WERI-Rb-1 (cell line): ENCODE measurements around the gene CALHM5.

Source experiments
- DNase-seq: peaks from one replicate; pipeline ENCODE4 v3.0.0-alpha.2; 2020
- H3K27ac ChIP-seq: fragments of 250-450 bp; sonication (Bioruptor Pico); 2 replicates; pipeline ENCODE4 v1.5.1; 2020; ENCODE audit warnings: mild to moderate bottlenecking, moderate library complexity
- H3K27me3 ChIP-seq: fragments of 250-450 bp; sonication (Bioruptor Pico); 2 replicates; pipeline ENCODE4 v1.5.1; 2021; ENCODE audit warnings: mild to moderate bottlenecking, low read depth, moderate library complexity; ENCODE audit not compliant: insufficient read depth, severe bottlenecking
- H3K36me3 ChIP-seq: fragments of 250-450 bp; sonication (Bioruptor Pico); 2 replicates; pipeline ENCODE4 v1.5.1; 2020; ENCODE audit warnings: mild to moderate bottlenecking, moderate library complexity
- H3K4me3 ChIP-seq: 2 replicates; pipeline ENCODE4 v1.5.1; 2011; ENCODE audit warnings: low read depth, mild to moderate bottlenecking, control low read depth, low read length
- H3K9me3 ChIP-seq: fragments of 250-450 bp; sonication (Bioruptor Pico); 2 replicates; pipeline ENCODE4 v1.5.1; 2021; ENCODE audit warnings: mild to moderate bottlenecking, moderate library complexity; ENCODE audit not compliant: severe bottlenecking
- CTCF ChIP-seq: IDR thresholded peaks from 2 replicates; pipeline ENCODE4 v1.5.1; 2011; ENCODE audit warnings: low read depth, mild to moderate bottlenecking, control low read depth, inconsistent platforms, low read length

The CALHM5 gene

GRCh38 chr6:116563830-116564229, 52.4 kb downstream of the CALHM5 start:
- no peaks in the 10 kb centered on the region for H3K9me3 ChIP-seq
- H3K4me3 ChIP-seq: no peak overlapping the region
- no peak for DNase-seq
- no peak overlapping the region for H3K27ac ChIP-seq
- H3K36me3 ChIP-seq: no peaks in the 10 kb centered on the region
- TF ChIP-seq CTCF: no peak
- no peaks in the 10 kb centered on the region for H3K27me3 ChIP-seq

GRCh38 chr6:116564311-116564710, 52.9 kb downstream of the CALHM5 start:
- H3K36me3 ChIP-seq: no peaks in the 10 kb centered on the region
- no peak for TF ChIP-seq CTCF
- DNase-seq: no peak
- no peaks in the 10 kb centered on the region for H3K27me3 ChIP-seq
- no peak overlapping the region for H3K4me3 ChIP-seq
- no peaks in the 10 kb centered on the region for H3K9me3 ChIP-seq
- no peak overlapping the region for H3K27ac ChIP-seq

DNA sequence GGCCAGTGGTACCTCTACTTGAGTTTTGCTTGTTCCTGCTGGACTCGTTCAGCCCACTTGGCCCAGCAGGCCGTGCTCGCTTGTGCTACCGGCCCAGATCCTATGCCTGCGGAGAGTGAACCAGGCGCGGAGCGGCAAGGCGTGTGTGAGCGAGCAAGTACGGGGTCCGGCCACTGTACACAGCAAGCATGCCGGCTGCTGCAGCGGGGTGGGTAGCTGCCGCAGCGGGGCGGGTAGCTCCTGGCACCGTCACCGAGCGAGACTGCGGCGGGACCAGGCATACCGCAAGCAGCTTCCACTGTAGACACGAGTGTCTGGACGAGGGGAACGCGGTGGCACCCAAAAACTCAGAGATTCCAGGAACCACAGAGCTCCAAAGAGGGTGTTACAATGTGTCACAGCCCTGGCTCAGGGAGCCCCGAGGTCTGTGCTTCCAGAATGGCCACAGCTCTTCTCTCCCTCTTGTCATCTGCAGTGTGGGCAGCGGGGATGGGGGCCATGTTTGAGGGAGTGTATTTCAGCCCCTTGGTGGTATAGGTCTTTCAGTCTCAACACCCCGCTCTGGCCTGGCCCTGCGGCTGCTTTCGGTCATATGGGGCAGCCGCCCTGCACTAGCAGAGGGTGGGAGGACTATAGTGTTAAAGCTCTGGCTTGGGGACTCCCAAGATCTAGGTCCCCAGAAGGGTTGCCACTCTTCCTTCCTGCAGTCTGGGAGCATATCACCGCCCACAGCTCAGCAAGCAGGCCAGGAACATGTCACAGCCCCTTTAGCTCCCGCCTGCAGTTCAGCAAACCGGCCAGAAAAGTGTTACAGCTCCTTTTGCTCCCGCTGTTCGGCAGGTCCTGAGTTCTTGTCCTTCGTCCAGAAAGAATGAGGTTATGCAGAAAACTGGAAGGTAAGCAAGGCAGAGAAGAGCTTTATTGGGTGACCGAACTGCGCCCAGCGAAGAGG, 53.8 kb downstream of the CALHM5 start:
- TF ChIP-seq CTCF: no peak
- Histone ChIP-seq H3K36me3 (no peaks in the 10 kb centered on the region), H3K27me3 (no peaks in the 10 kb centered on the region), H3K27ac (no peak overlapping the region), H3K9me3 (no peaks in the 10 kb centered on the region), H3K4me3 (no peak overlapping the region)
- no peak for DNase-seq

GRCh38 chr6:116568111-116568510, 56.7 kb downstream of the CALHM5 start:
- no peak overlapping the region for H3K27ac ChIP-seq
- H3K27me3 ChIP-seq: no peaks in the 10 kb centered on the region
- no peaks in the 10 kb centered on the region for H3K9me3 ChIP-seq
- DNase-seq: no peak
- peaks cover 6% of the 10 kb centered on the region; the same call in 1 of the 2 replicates for H3K36me3 ChIP-seq
- no peak overlapping the region for H3K4me3 ChIP-seq
- no peak for TF ChIP-seq CTCF

DNA sequence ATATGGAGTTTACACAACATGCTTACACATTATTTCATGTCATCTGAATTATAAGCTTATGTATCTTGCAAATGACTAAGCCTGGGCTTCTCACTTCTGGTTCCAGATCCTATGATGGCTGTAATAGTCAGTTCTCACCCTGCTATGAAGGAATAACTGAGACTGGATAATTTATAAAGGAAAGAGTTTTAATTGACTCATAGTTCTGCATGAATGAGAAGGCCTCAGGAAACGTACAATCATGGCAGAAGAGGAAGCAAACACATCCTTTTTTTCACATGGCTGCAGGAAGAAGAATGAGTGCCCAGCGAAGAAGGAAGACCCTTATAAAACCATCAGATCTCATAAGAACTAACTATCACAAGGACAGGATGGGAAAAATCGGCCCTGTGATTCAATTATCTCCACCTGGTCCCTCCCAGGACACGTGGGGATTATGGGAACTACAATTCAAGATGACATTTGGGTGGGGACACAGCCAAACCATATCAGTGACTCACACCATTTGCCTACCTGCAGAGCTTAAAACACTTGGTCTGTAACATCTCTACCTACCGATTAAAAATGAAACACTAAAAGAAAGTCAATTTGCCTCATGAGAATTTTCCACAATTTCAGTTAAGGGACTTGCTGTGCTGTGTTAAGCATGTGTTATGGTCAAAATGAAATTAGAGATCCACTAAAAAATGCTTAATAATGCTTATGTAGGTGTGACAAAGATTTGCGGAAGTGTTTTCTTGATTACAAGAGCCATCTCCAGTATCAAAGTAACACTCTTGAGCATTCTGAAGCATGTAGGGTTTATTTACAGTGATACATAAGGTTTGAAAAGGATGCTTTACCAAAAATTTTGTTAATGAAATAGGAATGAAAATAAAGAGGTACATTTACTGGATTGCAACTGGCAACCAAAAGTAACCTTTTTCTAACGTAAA, 57.6 kb downstream of the CALHM5 start:
- no peak overlapping the region for H3K4me3 ChIP-seq
- DNase-seq: no peak
- no peak overlapping the region for H3K27ac ChIP-seq
- no peaks in the 10 kb centered on the region for H3K9me3 ChIP-seq
- TF ChIP-seq CTCF: no peak
- H3K36me3 ChIP-seq: peaks cover 12% of the 10 kb centered on the region
- no peaks in the 10 kb centered on the region for H3K27me3 ChIP-seq
